ENCODE measurements around the gene ATP5PO.

ATP5PO gene

GRCh38 chr21:33859373-33860102 lies 56.1 kb downstream of the ATP5PO start:
- H3K9me3 ChIP-seq: no peaks in the 10 kb centered on the region
- H3K4me3 ChIP-seq: no peak overlapping the region
- no peaks in the 10 kb centered on the region for H4K20me1 ChIP-seq
- H3K27ac ChIP-seq: no peak overlapping the region
- H3K4me1 ChIP-seq: no peaks in the 10 kb centered on the region
- no peaks in the 10 kb centered on the region for H3K27me3 ChIP-seq
- no peak for TF ChIP-seq Cebpa-rat (IDR thresholded peaks at IDR 0.05)
- no peak overlapping the region for H3K4me2 ChIP-seq
- H3K36me3 ChIP-seq: no peaks in the 10 kb centered on the region
- H3K9ac ChIP-seq: no peak overlapping the region

GRCh38 chr21:33858667-33859372 lies 56.8 kb downstream of the ATP5PO start:
- H3K36me3 ChIP-seq: no peaks in the 10 kb centered on the region

GRCh38 chr21:33857846-33858666 lies 57.5 kb downstream of the ATP5PO start:
- H4K20me1 ChIP-seq: no peaks in the 10 kb centered on the region
- no peak overlapping the region for H3K27ac ChIP-seq
- H3K27me3 ChIP-seq: no peaks in the 10 kb centered on the region
- no peaks in the 10 kb centered on the region for H3K36me3 ChIP-seq
- no peak overlapping the region for H3K4me2 ChIP-seq
- no peak for TF ChIP-seq Cebpa-rat (IDR thresholded peaks at IDR 0.05)
- H3K9me3 ChIP-seq: no peaks in the 10 kb centered on the region
- H3K4me1 ChIP-seq: no peaks in the 10 kb centered on the region
- H3K4me3 ChIP-seq: no peak overlapping the region
- no peak overlapping the region for H3K9ac ChIP-seq

More at GRCh38 chr21:33858667-33859372, 56.8 kb downstream of the ATP5PO start:
- no peak overlapping the region for H3K4me3 ChIP-seq
- H3K9ac ChIP-seq: no peak overlapping the region
- no peaks in the 10 kb centered on the region for H4K20me1 ChIP-seq
- no peaks in the 10 kb centered on the region for H3K4me1 ChIP-seq
- H3K27ac ChIP-seq: no peak overlapping the region
- H3K4me2 ChIP-seq: no peak overlapping the region
- H3K9me3 ChIP-seq: no peaks in the 10 kb centered on the region
- H3K27me3 ChIP-seq: no peaks in the 10 kb centered on the region
- no peak for TF ChIP-seq Cebpa-rat (IDR thresholded peaks at IDR 0.05)

- no peaks in the 10 kb centered on the region for H3K4me1 ChIP-seq
- H3K27me3 ChIP-seq: no peaks in the 10 kb centered on the region
- H3K9ac ChIP-seq: no peak overlapping the region
- H3K4me2 ChIP-seq: no peak overlapping the region
- H3K27ac ChIP-seq: no peak overlapping the region
- no peak for TF ChIP-seq Cebpa-rat (IDR thresholded peaks at IDR 0.05)
- no peaks in the 10 kb centered on the region for H3K9me3 ChIP-seq
- H3K4me3 ChIP-seq: no peak overlapping the region
- no peaks in the 10 kb centered on the region for H4K20me1 ChIP-seq
- H3K36me3 ChIP-seq: no peaks in the 10 kb centered on the region
These were observed 58.6 kb downstream of the ATP5PO start for GRCh38 chr21:33856893-33857527.

GRCh38 chr21:33855190-33855589 lies 60.4 kb downstream of the ATP5PO start:
- no peaks in the 10 kb centered on the region for H3K36me3 ChIP-seq

GRCh38 chr21:33854604-33855003 lies 61.0 kb downstream of the ATP5PO start:
- Histone ChIP-seq H3K4me2 (no peak overlapping the region), H3K27ac (no peak overlapping the region), H4K20me1 (no peaks in the 10 kb centered on the region), H3K36me3 (no peaks in the 10 kb centered on the region), H3K4me1 (no peaks in the 10 kb centered on the region), H3K4me3 (no peak overlapping the region), H3K9ac (no peak overlapping the region), H3K27me3 (no peaks in the 10 kb centered on the region), H3K9me3 (no peaks in the 10 kb centered on the region)
- TF ChIP-seq Cebpa-rat (IDR thresholded peaks at IDR 0.05): no peak

More at GRCh38 chr21:33855190-33855589, 60.4 kb downstream of the ATP5PO start:
- Histone ChIP-seq H3K27ac (no peak overlapping the region), H3K9me3 (no peaks in the 10 kb centered on the region), H3K4me2 (no peak overlapping the region), H4K20me1 (no peaks in the 10 kb centered on the region), H3K4me1 (no peaks in the 10 kb centered on the region), H3K9ac (no peak overlapping the region), H3K4me3 (no peak overlapping the region), H3K27me3 (no peaks in the 10 kb centered on the region)
- no peak for TF ChIP-seq Cebpa-rat (IDR thresholded peaks at IDR 0.05)
